Stomach (tissue), 9 donors: ENCODE results near the gene GOLPH3. TPM values are rescaled to one million over a fixed set of nuclear protein-coding genes. Genes with fewer than 3 reads are reported as not detected.

Experiments used
- DNase-seq, 2 donors: peaks; one replicate each; pipeline versions ENCODE4 v3.0.0 to v3.0.0-alpha.2; 2013 to 2019
- H3K27ac ChIP-seq, 5 donors: fragments of 200-600 bp in 4 of 5; sonication (generic) in 4 of 5; one replicate each; pipeline ENCODE4 v1.5.1; 2013 to 2019; ENCODE audit warnings: mild to moderate bottlenecking in 1 of 5, moderate library complexity in 1 of 5
- H3K27me3 ChIP-seq, 3 donors: fragments of 200-600 bp; sonication (generic); one replicate each; pipeline ENCODE4 v1.5.1; 2017 to 2019; ENCODE audit warnings: mixed run types in 1 of 3
- H3K36me3 ChIP-seq, 4 donors: fragments of 200-600 bp; sonication (generic); 1 replicate in 3 of 4; 2 replicates in 1 of 4; pipeline ENCODE4 v1.5.1; 2016 to 2019
- H3K4me1 ChIP-seq, 4 donors: fragments of 200-600 bp; sonication (generic); one replicate each; pipeline ENCODE4 v1.5.1; 2016 to 2019
- H3K4me3 ChIP-seq, 4 donors: fragments of 200-600 bp; sonication (generic) in 3 of 4; one replicate each; pipeline ENCODE4 v1.5.1; 2016 to 2019; ENCODE audit warnings: mild to moderate bottlenecking in 1 of 4
- H3K9me3 ChIP-seq, 4 donors: fragments of 200-600 bp; sonication (generic); one replicate each; pipeline ENCODE4 v1.5.1; 2016 to 2019
- CTCF ChIP-seq, 7 experiments: fragments of 450-650 bp in 4 of 7; fragments of 200-600 bp in 3 of 7; sonication (generic) in 3 of 7; IDR thresholded peaks; one replicate each; pipeline ENCODE4 v1.5.1; 2016 to 2019; ENCODE audit warnings: antibody characterized with exemption in 7 of 7, control low read depth in 2 of 7, mild to moderate bottlenecking in 1 of 7
- EP300 ChIP-seq: sonication (generic); formaldehyde crosslinking; IDR thresholded peaks from one replicate; pipeline ENCODE4 v1.6.1; 2017; ENCODE audit warnings: antibody characterized with exemption
- POLR2A ChIP-seq, 4 donors: fragments of 450-650 bp; IDR thresholded peaks; one replicate each; pipeline ENCODE4 v1.6.1; 2016; ENCODE audit warnings: antibody characterized with exemption in 4 of 4, control low read depth in 2 of 4, mild to moderate bottlenecking in 1 of 4, moderate library complexity in 1 of 4
- POLR2AphosphoS5 ChIP-seq, 3 donors: sonication (generic); formaldehyde crosslinking; IDR thresholded peaks; one replicate each; pipeline ENCODE4 v1.6.1; 2016; ENCODE audit warnings: antibody characterized with exemption in 3 of 3
- WGBS, 5 donors: extraction: QIAGEN DNeasy Blood & Tissue Kit in 3 of 5; methylation state at CpG; one replicate each; pipeline versions ENCODE4 v1.1.5 to v1.1.7; 2013 to 2018; 5-methylcytosine and 5-hydroxymethylcytosine counted together
- intact Hi-C: fragments of 100-400 bp; cut with DNase I; formaldehyde crosslinking; loops from one replicate; pipeline ENCODE4 v1.15.1; 2023; ENCODE audit warnings: low total_unique reads
- polyA plus RNA-seq, 3 donors: library from polyadenylated mRNA; stranded (reverse); fragments of 200-250 nt; gene quantifications; one replicate each; pipeline ENCODE4 v1.2.3, GENCODE V29; 2013
- total RNA-seq, 5 donors: library from RNA; depleted of rRNA; stranded (reverse); fragments of >200 nt; gene quantifications; one replicate each; pipeline versions ENCODE4 v1.1.0 to v1.2.3, GENCODE V29; 2014 to 2016
- donor health status: healthy with polysubstance abuse.
- donor health status: Bipolar disorder and iron deficiency.
- donor health status: healthy.

GOLPH3 gene
- total and polyA plus RNA-seq, 8 donors, result 38.3 to 171 (median 92.7) TPM

GRCh38 chr5:32202394-32202793 lies 28.3 kb upstream of the GOLPH3 start:
- no peaks in the 10 kb centered on the region for H3K36me3 ChIP-seq
- H3K27me3 ChIP-seq, result no peaks in the 10 kb centered on the region
- no peak for TF ChIP-seq EP300
- no peak for TF ChIP-seq POLR2AphosphoS5 (IDR thresholded peaks at IDR 0.05)
- no peak for TF ChIP-seq CTCF (IDR thresholded peaks at IDR 0.05)
- no peak for TF ChIP-seq POLR2A (IDR thresholded peaks at IDR 0.05)
- no peaks in the 10 kb centered on the region for H3K9me3 ChIP-seq
- intact Hi-C loops, result no loop called here
- no peak for DNase-seq
- peaks cover 10 to 46% (median 28%) of the 10 kb centered on the region in 4 donors for H3K4me1 ChIP-seq
- no peak overlapping the region for H3K27ac ChIP-seq
- 82 to 95% (median 87%) methylated on average over 2 of the region's 2 CpGs for WGBS, 5 donors
- H3K4me3 ChIP-seq, result no peak overlapping the region

DNA sequence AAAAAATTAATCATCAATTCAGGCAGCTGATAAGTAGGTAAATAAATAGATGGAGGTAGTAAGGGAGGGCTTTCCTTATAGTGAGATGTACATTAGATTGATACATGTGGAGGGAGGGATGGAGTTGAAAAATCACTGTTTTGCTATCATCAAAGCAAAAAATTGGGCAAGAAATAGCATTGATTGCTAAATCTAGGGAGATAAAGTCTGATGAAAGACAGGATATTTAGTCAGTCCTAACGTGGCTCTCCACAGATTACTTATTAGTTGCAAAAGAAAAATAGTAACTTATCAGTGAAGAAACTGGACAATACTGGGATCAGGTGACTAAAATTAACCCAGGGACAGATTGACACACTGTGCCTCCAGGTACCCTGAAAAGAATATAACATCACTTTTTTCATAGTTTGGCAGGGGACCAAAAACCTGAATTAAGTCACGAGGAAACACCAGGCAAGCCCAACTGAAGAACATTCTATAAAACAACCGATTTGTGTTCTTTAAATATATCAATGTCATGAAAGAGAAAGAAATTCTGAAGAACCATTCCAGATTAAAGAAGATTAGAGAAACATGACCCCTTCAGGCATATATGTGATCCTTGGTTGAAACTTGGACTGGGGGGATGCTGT lies 27.1 kb upstream of the GOLPH3 start:
- TF ChIP-seq CTCF (IDR thresholded peaks at IDR 0.05) (no peak), EP300 (no peak)
- intact Hi-C loops, result no loop called here

DNA sequence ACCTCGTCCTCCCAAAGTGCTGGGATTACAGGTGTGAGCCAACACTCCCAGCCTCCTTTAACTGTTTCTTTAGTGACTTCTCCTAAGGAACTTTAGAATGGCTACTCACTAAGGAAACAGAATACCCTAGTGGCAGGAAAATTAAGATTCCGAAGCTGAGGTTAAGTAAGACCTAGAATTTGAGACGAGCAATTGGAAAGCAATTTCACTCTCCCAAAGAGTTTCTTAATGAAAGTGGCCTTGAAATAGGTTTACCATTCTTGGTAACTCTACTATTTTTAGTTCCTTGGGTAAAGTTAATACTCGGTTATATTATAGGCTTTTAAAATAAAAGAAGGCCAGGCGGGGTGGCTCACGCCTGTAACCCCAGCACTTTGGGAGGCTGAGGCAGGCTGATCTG lies 22.9 kb upstream of the GOLPH3 start:
- Histone ChIP-seq H3K36me3 (no peaks in the 10 kb centered on the region), H3K27me3 (no peaks in the 10 kb centered on the region), H3K9me3 (no peaks in the 10 kb centered on the region), H3K27ac (no peak overlapping the region), H3K4me1 (peaks cover 21 to 39% (median 29%) of the 10 kb centered on the region in 4 donors), H3K4me3 (no peak overlapping the region)
- 77 to 87% (median 85%) methylated on average over 6 of the region's 6 CpGs for WGBS, 5 donors
- DNase-seq, result no peak
- no peak for TF ChIP-seq POLR2A (IDR thresholded peaks at IDR 0.05)
- TF ChIP-seq POLR2AphosphoS5 (IDR thresholded peaks at IDR 0.05), result no peak
- TF ChIP-seq CTCF (IDR thresholded peaks at IDR 0.05), result no peak
- no peak for TF ChIP-seq EP300
- intact Hi-C loops, result no loop called here

More for the DNA sequence above, 27.1 kb upstream of the GOLPH3 start:
- H3K27me3 ChIP-seq, result no peaks in the 10 kb centered on the region
- H3K4me1 ChIP-seq, result peaks cover 10 to 37% (median 28%) of the 10 kb centered on the region in 4 donors
- WGBS, 5 donors, result 13 to 24% (median 17%) methylated on average over 3 of the region's 3 CpGs
- no peaks in the 10 kb centered on the region for H3K9me3 ChIP-seq
- H3K4me3 ChIP-seq, result no peak overlapping the region
- no peak for DNase-seq
- no peaks in the 10 kb centered on the region for H3K36me3 ChIP-seq
- peak overlapping the region in 3 of 5 donors; percentile 1 to 39 (median 25) for H3K27ac ChIP-seq

DNA sequence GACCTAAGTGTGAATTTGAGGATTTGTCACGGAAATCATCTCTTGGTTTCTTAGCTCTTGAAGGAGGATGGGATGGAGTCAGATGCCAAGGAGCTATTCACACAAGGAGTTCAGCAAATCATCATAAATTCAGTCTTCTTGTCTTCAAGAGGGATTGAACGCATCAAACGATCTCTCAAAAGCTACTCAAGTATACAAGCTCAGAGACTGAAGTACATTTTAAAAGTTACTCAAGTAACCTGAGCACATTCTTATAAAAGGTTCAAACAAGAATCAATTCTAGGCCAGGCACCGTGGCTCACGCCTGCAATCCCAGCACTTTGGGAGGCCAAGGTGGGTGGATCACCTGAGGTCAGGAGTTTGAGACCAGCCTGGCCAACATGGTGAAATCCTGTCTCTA lies 21.1 kb upstream of the GOLPH3 start:
- no peak for TF ChIP-seq CTCF (IDR thresholded peaks at IDR 0.05)
- no peak for TF ChIP-seq POLR2AphosphoS5 (IDR thresholded peaks at IDR 0.05)
- TF ChIP-seq EP300, result no peak
- TF ChIP-seq POLR2A (IDR thresholded peaks at IDR 0.05), result no peak
- Histone ChIP-seq H3K4me3 (no peak overlapping the region), H3K27ac (no peak overlapping the region), H3K4me1 (peaks cover 11 to 21% (median 15%) of the 10 kb centered on the region in 4 donors), H3K27me3 (no peaks in the 10 kb centered on the region), H3K9me3 (no peaks in the 10 kb centered on the region), H3K36me3 (no peaks in the 10 kb centered on the region)
- 92 to 95% (median 93%) methylated on average over 5 of the region's 5 CpGs for WGBS, 5 donors
- no peak for DNase-seq
- intact Hi-C loops, result no loop called here
